GM12891 (cell line): Measurements from ENCODE around the gene LTBP1.

Experiments
- DNase-seq: peaks from one replicate; pipeline ENCODE4 v3.0.0; 2011; ENCODE audit warnings: low spot score; ENCODE audit not compliant: insufficient read length
- FAIRE-seq: peaks from 2 replicates; lab custom pipeline; 2011; peaks lifted over from hg19 to GRCh38; lab: Jason Lieb, UNC
- PAX5 ChIP-seq: IDR thresholded peaks from 2 replicates; pipeline ENCODE4 v1.6.1; 2011; ENCODE audit warnings: low read length, moderate library complexity, mild to moderate bottlenecking; ENCODE audit not compliant: insufficient read depth, severe bottlenecking
- POLR2A ChIP-seq: IDR thresholded peaks from 2 replicates; pipeline ENCODE4 v1.6.1; 2011; ENCODE audit warnings: low read depth, low read length, control low read depth
- POLR2AphosphoS5 ChIP-seq: IDR thresholded peaks from 2 replicates; pipeline ENCODE4 v1.6.1; 2011; ENCODE audit warnings: low read depth, low read length, control low read depth
- POU2F2 ChIP-seq: IDR thresholded peaks from 2 replicates; pipeline ENCODE4 v1.6.1; 2011; ENCODE audit warnings: low read depth, mild to moderate bottlenecking, control low read depth, low read length, moderate library complexity
- SPI1 ChIP-seq: IDR thresholded peaks from 2 replicates; pipeline ENCODE4 v1.6.1; 2011; ENCODE audit warnings: low read depth, low read length, control low read depth
- TAF1 ChIP-seq: IDR thresholded peaks from 2 replicates; pipeline ENCODE4 v1.6.1; 2011; ENCODE audit warnings: low read depth, low read length, control low read depth

LTBP1 gene

DNA sequence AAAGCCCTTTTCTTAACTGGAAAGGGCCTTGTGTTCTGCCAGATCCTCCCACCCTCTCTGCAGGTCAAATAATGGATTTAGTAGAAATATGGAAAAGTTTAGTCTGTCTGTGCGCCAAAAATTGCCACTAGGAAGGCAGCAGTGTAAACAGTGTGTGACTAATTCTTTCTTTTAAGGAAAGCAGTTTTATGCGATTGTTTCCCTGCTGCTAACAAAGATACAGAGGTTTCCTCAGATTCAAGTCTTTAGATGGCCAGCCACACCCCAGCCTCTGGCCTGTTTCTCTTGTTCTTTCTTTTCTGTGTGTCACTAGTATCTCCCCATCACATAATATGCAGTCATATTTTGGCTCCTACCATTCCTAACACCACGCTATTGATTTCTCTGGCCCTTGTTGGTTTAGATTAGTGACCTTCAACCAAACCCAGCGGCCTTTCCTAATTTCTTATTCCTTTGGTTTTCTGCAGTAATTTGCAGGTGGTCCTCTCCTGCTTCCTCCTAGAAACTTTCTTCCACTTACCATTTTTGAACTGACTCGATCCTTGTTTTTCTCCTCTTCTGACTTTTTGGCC lies 157.4 kb downstream of the LTBP1 start:
- DNase-seq (no peak), FAIRE-seq (no peak)
- TF ChIP-seq POU2F2 = no peak
- TF ChIP-seq SPI1 = no peak
- no peak for TF ChIP-seq POLR2AphosphoS5
- TF ChIP-seq TAF1 = no peak
- TF ChIP-seq PAX5 = no peak
- no peak for TF ChIP-seq POLR2A

DNA sequence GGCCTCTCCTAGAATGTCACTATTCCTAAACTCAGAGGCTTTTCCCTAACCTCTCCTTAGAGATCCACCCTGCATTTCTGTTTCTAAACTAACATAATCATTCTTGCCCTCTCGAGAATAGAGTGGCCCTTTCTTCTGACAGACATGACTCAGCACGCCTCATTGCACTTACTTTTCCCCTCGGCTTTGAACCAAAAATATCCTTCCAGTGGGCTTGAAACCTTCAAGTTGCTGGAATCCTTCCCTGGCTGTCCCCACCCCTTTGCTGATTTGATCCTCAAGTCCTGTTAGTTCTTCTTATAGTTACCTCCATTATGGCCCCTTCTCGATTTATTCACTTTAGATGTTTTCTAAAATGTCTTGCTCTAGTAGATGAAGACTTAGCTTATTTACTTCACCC lies 158.0 kb downstream of the LTBP1 start:
- DNase-seq (no peak), FAIRE-seq (no peak)
- TF ChIP-seq SPI1 (no peak), TAF1 (no peak)

DNA sequence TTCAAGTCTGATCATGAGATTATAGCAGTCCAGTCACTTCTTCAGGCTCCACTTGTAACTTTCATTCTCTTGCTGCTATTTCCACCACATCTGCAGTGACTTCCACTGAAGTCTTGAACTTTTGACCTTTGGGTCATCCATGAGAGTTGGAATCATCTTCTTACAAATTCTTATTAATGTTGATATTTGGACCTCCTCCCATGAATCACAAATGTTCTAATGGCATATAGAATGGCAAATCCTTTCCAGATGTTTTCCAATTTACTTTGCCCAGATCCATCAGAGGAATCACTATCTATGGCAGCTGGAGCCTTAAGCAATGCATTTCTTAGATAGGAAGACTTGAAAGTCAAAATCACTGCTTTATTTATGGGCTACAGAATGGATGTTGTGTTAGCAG lies 159.4 kb downstream of the LTBP1 start:
- TF ChIP-seq PAX5 (no peak), POLR2AphosphoS5 (no peak), TAF1 (no peak), SPI1 (no peak), POLR2A (no peak)
- FAIRE-seq (no peak), DNase-seq (no peak)

DNA sequence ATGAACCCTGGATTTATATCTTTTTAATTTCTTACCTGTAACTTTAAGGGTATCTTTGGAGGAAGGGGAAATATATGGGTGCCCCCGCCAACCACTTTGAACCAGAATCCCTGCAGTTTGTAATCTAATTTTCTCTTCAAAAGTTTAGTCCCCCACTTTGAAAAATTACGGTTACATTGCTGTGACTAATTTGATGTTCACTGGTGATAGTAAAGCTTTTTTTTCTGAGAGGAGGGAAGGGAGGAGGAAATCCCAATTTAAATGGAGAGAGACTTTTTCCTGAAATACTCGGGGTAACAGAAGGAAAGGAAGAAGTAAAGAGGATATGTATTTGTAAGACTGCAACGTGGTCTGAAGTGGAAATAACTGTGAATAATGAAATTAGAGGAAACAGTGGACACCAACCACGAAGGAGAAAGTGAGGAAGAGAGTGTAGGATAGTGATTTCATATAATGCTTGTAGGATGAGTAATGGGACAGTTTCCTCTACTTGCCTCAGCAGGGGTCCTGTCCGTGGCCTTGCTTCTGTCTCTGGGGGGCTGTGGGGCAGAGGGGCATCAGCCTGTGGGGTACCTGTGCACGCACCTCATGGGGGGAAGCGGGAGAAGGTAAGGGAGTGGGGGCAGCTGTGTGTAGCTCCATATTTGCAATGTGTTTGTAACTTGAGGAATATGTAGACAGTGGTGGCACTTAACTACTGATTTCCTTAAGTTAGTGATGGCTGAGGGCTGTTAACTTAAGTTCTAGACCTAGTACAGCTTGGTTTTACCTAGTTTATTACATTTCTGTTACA lies 161.1 kb downstream of the LTBP1 start:
- FAIRE-seq (no peak), DNase-seq (no peak)
- TF ChIP-seq POLR2AphosphoS5 (no peak), PAX5 (no peak), SPI1 (no peak), POU2F2 (no peak), TAF1 (no peak), POLR2A (no peak)

DNA sequence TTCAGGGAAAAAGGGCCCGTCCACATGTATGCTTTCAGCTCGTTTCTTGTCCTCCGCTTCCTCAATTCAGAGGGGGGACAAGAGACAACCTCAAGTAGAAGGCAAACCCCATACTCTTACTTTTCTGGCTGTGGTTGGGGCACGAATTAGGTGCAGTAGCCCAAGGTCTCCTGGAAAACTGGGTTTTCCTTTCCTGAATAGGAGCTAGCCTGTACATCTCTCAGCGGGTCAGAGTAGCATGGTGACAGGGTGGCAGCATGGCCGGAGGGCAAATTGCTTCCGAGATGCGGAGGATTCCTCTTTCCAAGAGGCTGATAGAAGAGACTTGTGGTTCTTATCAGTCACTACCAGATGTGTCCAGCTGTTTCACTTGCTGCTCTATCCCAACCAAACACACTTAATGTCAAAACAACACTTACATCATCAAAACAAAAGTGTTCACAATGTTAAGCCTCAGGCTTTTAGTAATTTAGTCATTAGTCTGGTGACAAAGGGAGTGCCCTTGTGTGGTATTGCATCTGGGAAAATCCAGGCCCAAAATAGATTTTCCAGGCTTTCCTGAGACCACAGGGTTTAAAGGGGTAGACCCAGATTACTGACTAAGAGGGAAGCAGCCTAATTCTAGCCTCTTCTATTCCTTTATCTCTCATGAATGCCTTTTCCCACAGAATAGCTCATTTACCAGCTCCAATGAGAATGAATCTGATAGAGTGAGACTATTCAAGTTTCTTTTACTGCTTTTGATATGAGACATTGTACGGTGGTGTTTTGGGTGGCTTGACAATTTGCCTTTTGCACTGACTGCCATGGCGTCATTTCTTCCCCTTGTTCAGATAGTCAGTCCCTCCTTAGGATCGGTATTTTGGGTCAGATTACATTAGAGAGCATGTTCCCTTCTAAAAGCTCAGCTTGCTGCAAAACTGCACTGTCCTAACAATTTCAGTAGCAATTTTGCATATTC lies 162.0 kb downstream of the LTBP1 start:
- FAIRE-seq (no peak), DNase-seq (no peak)
- no peak for TF ChIP-seq POLR2A
- no peak for TF ChIP-seq TAF1
- TF ChIP-seq POU2F2 = no peak
- TF ChIP-seq POLR2AphosphoS5 = no peak
- no peak for TF ChIP-seq SPI1
- TF ChIP-seq PAX5 = no peak

DNA sequence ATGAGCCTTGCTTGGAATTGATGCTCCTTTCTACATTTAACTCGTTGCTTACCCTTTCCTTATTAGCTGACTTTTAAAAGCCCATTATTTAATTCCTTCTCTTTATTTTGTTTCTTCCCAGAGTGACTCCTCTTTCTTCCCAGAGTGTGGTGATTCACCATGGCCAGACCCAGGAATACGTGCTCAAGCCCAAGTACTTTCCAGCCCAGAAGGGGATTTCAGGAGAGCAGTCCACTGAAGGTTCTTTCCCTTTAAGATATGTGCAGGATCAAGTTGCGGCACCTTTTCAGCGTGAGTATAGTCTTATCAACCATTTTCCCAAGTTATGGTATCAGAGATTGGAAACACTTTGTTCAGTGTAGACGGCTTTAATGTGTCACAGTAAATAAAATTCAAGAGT lies 163.7 kb downstream of the LTBP1 start:
- DNase-seq (no peak), FAIRE-seq (no peak)
- no peak for TF ChIP-seq SPI1
- no peak for TF ChIP-seq POLR2A
- TF ChIP-seq POU2F2 = no peak

DNA sequence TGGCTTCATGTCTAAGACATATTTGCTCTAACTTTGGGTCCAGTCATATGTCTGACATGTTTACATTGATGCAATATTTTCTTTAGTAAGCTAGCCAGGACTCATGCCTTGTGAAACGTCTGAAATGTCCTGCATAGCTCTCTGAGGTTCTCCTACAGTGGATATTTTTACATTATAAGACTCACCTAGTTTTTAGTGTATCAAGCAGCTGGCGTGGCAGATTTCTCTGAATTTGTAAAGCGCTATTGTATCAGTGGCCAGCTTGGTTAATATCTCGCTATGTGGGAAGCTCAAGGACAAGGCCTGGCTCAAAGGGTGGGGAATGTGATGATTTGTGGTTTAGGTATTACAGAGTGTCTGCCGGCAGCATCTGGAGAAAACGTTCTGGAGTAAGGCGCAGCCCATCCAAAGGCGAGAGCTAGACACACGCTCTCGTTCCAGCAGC lies 164.3 kb downstream of the LTBP1 start:
- FAIRE-seq = no peak
- no peak for TF ChIP-seq POLR2AphosphoS5
- no peak for TF ChIP-seq POU2F2
- no peak for TF ChIP-seq POLR2A
- no peak for TF ChIP-seq TAF1
- TF ChIP-seq PAX5 = no peak
- TF ChIP-seq SPI1 = no peak
- no peak for DNase-seq

DNA sequence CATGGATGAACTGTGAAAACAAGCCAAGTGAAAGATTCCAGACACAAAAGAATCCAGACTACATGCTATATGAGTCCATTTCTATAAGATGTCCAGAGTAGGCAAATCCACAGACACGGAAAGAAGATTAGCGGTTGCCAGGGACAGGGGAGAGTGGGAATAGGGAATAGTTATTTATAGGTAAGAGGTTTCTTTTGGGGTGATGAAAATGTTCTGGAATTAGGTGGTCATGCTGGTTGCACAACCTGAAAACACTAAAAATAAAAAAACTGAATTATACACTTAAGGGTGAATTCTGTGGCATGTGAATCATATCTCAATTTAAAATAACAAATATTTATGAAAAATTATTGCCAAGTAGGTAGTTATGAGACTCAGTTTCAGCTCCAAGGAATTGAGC lies 168.4 kb downstream of the LTBP1 start:
- DNase-seq = no peak
- FAIRE-seq = no peak
- TF ChIP-seq SPI1 (no peak), POLR2A (no peak), POLR2AphosphoS5 (no peak), POU2F2 (no peak), TAF1 (no peak)

DNA sequence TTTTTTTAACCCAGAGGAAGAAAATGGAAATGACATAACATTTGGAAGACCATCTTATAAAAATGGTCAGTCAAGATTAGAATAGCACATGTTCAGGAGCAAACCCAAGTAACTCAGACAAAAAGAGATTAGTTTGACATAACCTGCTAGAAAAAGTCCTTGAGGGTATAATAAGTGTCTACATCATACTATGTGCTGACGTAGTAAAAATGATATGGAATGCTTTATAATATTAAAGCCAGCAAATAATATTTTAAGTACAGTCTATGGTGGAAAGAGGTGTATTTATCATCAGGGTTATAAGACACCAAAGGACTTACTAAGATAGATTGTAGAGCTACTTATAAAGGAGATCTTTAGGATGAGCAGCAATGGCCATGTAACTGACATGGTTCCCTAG lies 169.0 kb downstream of the LTBP1 start:
- TF ChIP-seq POU2F2 (no peak), POLR2AphosphoS5 (no peak), POLR2A (no peak)
- DNase-seq (no peak), FAIRE-seq (no peak)

DNA sequence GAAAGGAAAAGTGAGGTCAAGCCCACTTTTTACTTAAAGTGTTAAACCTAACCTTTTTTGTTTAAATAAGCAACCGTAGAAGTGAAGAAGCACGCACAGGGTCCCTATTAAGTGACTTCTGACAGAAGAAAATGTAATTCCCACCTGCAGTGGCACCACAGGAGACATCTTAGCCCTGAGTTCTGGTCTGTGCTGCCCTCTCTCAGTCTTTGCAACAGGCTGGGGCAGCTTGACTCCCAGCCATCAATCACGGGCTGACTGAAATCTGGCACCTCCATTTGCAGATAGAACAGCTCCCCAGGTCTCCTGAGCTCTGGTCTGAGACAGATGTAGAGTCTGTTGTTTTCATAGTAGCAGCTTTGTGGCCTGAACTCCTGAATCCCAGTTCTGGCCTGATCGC lies 170.0 kb downstream of the LTBP1 start:
- DNase-seq (no peak), FAIRE-seq (no peak)
- TF ChIP-seq POLR2A (no peak), TAF1 (no peak), PAX5 (no peak)
